ENCODE results near the gene DPYD. TPM values are rescaled to one million over a fixed set of nuclear protein-coding genes. Genes with fewer than 3 reads are reported as not detected.

Gene DPYD
- total RNA-seq, 2 experiments from 2014 or later: 62.9 to 63.5 TPM

DNA sequence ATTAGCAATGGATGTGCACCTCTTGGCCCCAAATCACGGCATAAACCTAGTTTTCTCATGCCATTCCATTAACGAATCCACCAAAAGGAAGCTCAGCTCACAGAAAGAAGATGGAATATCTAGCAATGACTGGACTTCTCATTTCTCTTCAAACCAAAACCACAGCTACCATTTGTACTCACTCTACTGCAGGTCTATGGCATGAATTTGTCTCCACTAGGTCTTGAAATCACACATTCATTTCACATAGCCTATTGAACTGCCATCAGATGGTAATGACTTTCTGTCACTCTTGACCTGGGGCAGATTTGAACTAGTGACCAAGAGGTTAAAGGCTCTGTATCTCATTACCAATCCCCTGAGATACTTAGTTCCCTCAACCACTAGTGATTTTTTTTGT lies 382.7 kb downstream of the DPYD start:
- ChIA-PET CTCF (no interaction called here), POLR2A (no interaction called here)
- no peak for DNase-seq
- Mint-ChIP-seq H3K9me3 (peaks cover 4% of the 10 kb centered on the region), H3K4me1 (peaks cover 5% of the 10 kb centered on the region), H3K36me3 (ENCODE audit: low read depth) (peaks cover 28% of the 10 kb centered on the region), H3K4me3 (no peak overlapping the region), H3K27me3 (no peaks in the 10 kb centered on the region), H3K27ac (no peak overlapping the region)

DNA sequence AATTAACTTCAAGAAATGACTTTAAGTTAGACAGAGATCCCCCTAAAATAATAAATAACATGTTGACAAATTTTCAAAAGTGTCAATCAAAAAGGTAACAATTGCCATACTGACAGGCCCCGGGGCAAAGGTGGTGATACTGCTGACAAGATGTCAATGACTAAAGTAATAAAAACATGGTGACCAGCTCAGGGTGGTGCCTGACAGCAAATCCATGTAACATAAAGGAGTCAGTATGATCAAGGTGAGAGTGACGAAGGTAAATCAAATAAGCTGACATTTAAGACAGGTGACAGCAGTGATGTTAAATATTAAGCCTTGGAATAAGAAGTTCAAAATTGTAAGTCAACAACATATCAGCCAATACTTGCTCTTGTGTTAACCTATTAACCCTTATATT lies 387.5 kb downstream of the DPYD start:
- POLR2A ChIA-PET: no interaction called here
- Mint-ChIP-seq H3K27me3 (no peaks in the 10 kb centered on the region), H3K4me1 (peaks cover 5% of the 10 kb centered on the region), H3K36me3 (ENCODE audit: low read depth) (peaks cover 27% of the 10 kb centered on the region), H3K9me3 (peaks cover 2% of the 10 kb centered on the region), H3K27ac (no peak overlapping the region), H3K4me3 (no peak overlapping the region)
- DNase-seq: no peak
- CTCF ChIA-PET: no interaction called here

DNA sequence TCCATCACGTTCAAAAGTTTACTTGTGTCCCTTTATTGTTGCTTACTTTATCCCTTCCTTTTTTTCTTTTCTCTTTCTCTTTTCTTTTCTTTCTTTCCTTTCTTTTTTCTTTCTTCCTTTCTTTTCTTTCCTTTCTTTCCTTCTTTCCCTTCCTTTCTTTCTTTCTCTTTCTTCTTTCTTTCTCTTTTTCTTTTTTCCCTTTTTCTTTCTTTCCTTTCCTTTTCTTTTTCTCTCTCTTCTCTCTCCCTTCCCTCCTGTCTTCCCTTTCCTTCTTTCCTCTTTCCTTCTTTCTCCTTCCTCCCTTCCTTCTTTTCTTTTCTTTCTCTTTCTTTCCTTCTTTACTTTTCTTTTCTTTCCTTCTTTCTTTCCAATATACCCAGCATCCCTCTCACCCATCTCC lies 391.2 kb downstream of the DPYD start:
- Mint-ChIP-seq H3K27me3 (no peaks in the 10 kb centered on the region), H3K4me3 (no peak overlapping the region), H3K36me3 (ENCODE audit: low read depth) (peaks cover 13% of the 10 kb centered on the region), H3K4me1 (no peaks in the 10 kb centered on the region), H3K9me3 (no peaks in the 10 kb centered on the region), H3K27ac (no peak overlapping the region)
- ChIA-PET POLR2A (no interaction called here), CTCF (no interaction called here)
- DNase-seq: no peak

- CTCF ChIA-PET: no interaction called here
- POLR2A ChIA-PET: no interaction called here
- Mint-ChIP-seq H3K9me3 (peaks cover 12% of the 10 kb centered on the region), H3K36me3 (ENCODE audit: low read depth) (peaks cover 18% of the 10 kb centered on the region), H3K4me1 (no peaks in the 10 kb centered on the region), H3K27me3 (no peaks in the 10 kb centered on the region), H3K27ac (no peak overlapping the region), H3K4me3 (no peak overlapping the region)
- DNase-seq: no peak
Observed at GRCh38 chr1:97524211-97524610, 396.6 kb downstream of the DPYD start.

DNA sequence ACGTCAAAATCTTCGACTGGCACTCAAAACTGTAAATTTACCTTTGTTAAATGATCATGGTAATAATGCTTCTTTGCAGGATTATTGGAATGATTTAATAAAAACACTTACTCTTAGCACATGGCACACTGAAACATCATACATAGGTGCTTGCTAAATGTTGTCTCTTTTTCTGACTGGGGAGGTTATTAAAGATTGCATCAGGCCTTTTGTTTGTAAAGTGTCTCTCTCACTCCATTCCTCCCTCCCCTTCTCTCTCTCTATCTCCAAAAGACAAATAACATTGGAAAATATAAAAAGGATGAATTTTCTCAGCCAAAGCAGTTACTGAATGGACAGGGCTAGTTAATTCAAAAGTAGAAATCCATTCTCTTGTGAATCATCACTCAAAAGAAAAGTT lies 404.2 kb downstream of the DPYD start:
- Mint-ChIP-seq H3K36me3 (ENCODE audit: low read depth) (peaks cover 13% of the 10 kb centered on the region), H3K9me3 (peaks cover 8% of the 10 kb centered on the region), H3K4me3 (no peak overlapping the region), H3K27me3 (no peaks in the 10 kb centered on the region), H3K4me1 (no peaks in the 10 kb centered on the region), H3K27ac (no peak overlapping the region)
- CTCF ChIA-PET: no interaction called here
- POLR2A ChIA-PET: no interaction called here
- no peak for DNase-seq

GRCh38 chr1:97508653-97509218 lies 412.1 kb downstream of the DPYD start:
- ChIA-PET POLR2A (no interaction called here), CTCF (no interaction called here)
- Mint-ChIP-seq H3K27ac (no peak overlapping the region), H3K4me3 (no peak overlapping the region), H3K36me3 (ENCODE audit: low read depth) (peaks cover 5% of the 10 kb centered on the region), H3K4me1 (no peaks in the 10 kb centered on the region), H3K27me3 (no peaks in the 10 kb centered on the region), H3K9me3 (peaks cover 2% of the 10 kb centered on the region)
- no peak for DNase-seq

GRCh38 chr1:97507863-97508262 lies 413.0 kb downstream of the DPYD start:
- Mint-ChIP-seq H3K27ac (no peak overlapping the region), H3K4me1 (no peaks in the 10 kb centered on the region), H3K27me3 (no peaks in the 10 kb centered on the region), H3K36me3 (ENCODE audit: low read depth) (peaks cover 5% of the 10 kb centered on the region), H3K9me3 (peaks cover 2% of the 10 kb centered on the region), H3K4me3 (no peak overlapping the region)
- ChIA-PET CTCF (no interaction called here), POLR2A (no interaction called here)
- DNase-seq: no peak

DNA sequence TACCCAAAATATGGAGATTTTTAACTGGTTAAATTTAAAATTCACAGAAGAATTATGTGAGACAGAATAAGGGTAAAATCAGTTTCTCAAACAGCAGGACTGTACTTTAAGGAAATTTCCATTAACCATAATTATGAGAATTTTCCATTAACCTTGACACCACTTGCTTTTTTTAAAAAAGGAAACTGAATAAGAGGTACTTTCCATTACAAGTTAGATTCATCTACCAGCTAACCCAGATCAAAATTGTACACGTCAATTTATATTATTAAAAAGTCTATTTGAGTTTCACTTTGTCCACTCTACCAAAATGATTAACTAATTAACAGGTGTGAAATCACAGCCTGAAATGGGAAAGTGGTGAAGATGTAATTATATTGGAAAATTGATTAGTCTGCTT lies 414.5 kb downstream of the DPYD start:
- no peak overlapping the region for H3K4me3 Mint-ChIP-seq
- POLR2A ChIA-PET: no interaction called here
- H3K27me3 Mint-ChIP-seq: no peaks in the 10 kb centered on the region
- no peak for DNase-seq
- peaks cover 5% of the 10 kb centered on the region for H3K36me3 Mint-ChIP-seq (ENCODE audit: low read depth)
- H3K9me3 Mint-ChIP-seq: peaks cover 2% of the 10 kb centered on the region
- H3K4me1 Mint-ChIP-seq: no peaks in the 10 kb centered on the region
- CTCF ChIA-PET: no interaction called here
- no peak overlapping the region for H3K27ac Mint-ChIP-seq

- POLR2A ChIA-PET: no interaction called here
- Mint-ChIP-seq H3K4me3 (no peak overlapping the region), H3K36me3 (ENCODE audit: low read depth) (peaks cover 5% of the 10 kb centered on the region), H3K27me3 (no peaks in the 10 kb centered on the region), H3K4me1 (no peaks in the 10 kb centered on the region), H3K27ac (no peak overlapping the region), H3K9me3 (peaks cover 2% of the 10 kb centered on the region)
- CTCF ChIA-PET: no interaction called here
- no peak for DNase-seq
Observed at GRCh38 chr1:97505816-97506215, 415.0 kb downstream of the DPYD start.

DNA sequence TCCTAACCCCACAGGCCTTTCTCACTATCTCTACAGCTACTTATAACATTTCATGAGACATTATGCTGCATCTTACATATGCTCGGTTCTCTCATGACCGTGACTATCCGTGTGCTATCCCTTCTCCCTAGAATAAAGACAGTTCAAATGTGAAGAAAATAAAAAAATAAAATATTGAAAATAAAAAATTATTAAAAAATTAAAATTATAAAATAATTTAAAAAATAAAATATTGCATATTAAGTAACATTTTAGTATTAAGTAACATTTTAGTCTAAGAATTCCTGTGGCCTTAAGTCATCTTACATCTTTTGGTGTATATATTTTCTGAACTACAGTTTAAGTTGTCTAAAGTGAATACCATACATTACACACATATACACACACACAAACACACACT lies 415.5 kb downstream of the DPYD start:
- Mint-ChIP-seq H3K36me3 (ENCODE audit: low read depth) (peaks cover 5% of the 10 kb centered on the region), H3K9me3 (peaks cover 2% of the 10 kb centered on the region), H3K27me3 (no peaks in the 10 kb centered on the region), H3K27ac (no peak overlapping the region), H3K4me3 (no peak overlapping the region), H3K4me1 (no peaks in the 10 kb centered on the region)
- no peak for DNase-seq
- ChIA-PET POLR2A (no interaction called here), CTCF (no interaction called here)

DNA sequence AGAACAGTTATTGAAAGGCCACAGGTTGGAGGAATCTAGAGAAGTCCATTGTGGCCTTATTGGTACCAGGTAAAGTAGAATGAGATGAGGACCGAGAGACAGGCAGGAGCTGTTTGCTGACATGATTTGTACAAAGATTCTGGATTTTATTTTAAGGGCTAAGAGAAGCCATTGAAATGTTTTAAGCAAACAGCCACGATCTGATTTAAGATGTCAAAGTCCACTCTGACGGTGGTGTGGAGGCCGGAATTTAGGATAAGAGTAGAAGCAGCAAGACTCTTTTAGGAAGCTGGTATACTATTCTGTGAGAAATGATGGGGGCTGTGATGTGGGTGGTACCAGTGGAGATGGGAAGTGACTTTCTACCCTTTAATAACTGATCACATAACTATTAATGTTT lies 418.5 kb downstream of the DPYD start:
- CTCF ChIA-PET: no interaction called here
- peaks cover 2% of the 10 kb centered on the region for H3K36me3 Mint-ChIP-seq (ENCODE audit: low read depth)
- no peak for DNase-seq
- H3K27me3 Mint-ChIP-seq: no peaks in the 10 kb centered on the region
- no peak overlapping the region for H3K4me3 Mint-ChIP-seq
- H3K9me3 Mint-ChIP-seq: no peaks in the 10 kb centered on the region
- no peak overlapping the region for H3K27ac Mint-ChIP-seq
- no peaks in the 10 kb centered on the region for H3K4me1 Mint-ChIP-seq
- POLR2A ChIA-PET: no interaction called here

- no peak overlapping the region for H3K4me3 Mint-ChIP-seq
- ChIA-PET POLR2A (no interaction called here), CTCF (no interaction called here)
- H3K36me3 Mint-ChIP-seq (ENCODE audit: low read depth): peaks cover 2% of the 10 kb centered on the region
- no peak overlapping the region for H3K27ac Mint-ChIP-seq
- no peaks in the 10 kb centered on the region for H3K9me3 Mint-ChIP-seq
- H3K4me1 Mint-ChIP-seq: no peaks in the 10 kb centered on the region
- no peaks in the 10 kb centered on the region for H3K27me3 Mint-ChIP-seq
- DNase-seq: no peak
Observed at GRCh38 chr1:97501628-97502027, 419.2 kb downstream of the DPYD start.

DNA sequence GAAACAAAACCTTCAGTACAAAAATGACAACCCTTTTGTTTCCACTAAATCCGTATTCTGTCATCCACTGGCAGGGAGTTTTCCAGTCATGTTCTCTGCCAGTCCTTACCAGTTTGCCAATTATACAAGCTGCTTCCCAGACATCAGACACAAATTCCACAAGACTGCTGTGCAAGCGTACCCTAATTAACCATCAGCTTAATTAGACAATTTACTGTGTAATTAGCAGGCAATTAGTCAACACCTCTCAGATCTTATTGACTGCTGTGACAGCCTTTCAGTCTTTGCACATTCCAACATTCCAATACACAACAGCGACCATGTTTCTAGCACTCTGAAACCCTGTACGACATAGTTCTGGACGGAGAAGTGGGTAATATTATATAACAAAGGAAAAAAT lies 420.1 kb downstream of the DPYD start:
- no peak for DNase-seq
- CTCF ChIA-PET: no interaction called here
- Mint-ChIP-seq H3K4me1 (no peaks in the 10 kb centered on the region), H3K9me3 (no peaks in the 10 kb centered on the region), H3K4me3 (no peak overlapping the region), H3K36me3 (ENCODE audit: low read depth) (peaks cover 2% of the 10 kb centered on the region), H3K27me3 (no peaks in the 10 kb centered on the region), H3K27ac (no peak overlapping the region)
- POLR2A ChIA-PET: no interaction called here

GRCh38 chr1:97499667-97500066 lies 421.2 kb downstream of the DPYD start:
- Mint-ChIP-seq H3K36me3 (ENCODE audit: low read depth) (no peaks in the 10 kb centered on the region), H3K4me3 (no peak overlapping the region), H3K27me3 (no peaks in the 10 kb centered on the region), H3K4me1 (no peaks in the 10 kb centered on the region), H3K27ac (no peak overlapping the region), H3K9me3 (no peaks in the 10 kb centered on the region)
- POLR2A ChIA-PET: no interaction called here
- CTCF ChIA-PET: no interaction called here
- no peak for DNase-seq

DNA sequence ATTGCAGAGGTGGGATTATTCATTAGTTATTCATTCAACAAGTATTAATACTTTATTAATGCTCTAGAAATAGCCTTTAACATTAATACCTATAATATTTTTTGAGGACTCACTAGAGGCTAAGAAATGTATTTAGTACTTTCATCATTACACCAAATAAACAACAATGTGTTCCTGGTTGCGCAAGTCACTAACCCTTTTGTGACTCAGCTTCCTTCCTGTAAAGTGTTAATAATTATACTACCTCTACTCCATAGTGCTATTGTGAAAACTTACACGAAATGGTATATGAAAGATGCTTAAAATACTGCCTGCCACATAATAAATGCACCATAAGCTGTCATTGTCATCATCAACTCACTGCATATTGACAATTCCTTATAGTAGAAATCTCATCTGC lies 431.0 kb downstream of the DPYD start:
- Mint-ChIP-seq H3K9me3 (no peaks in the 10 kb centered on the region), H3K36me3 (ENCODE audit: low read depth) (no peaks in the 10 kb centered on the region)

More for the DNA sequence above, 431.0 kb downstream of the DPYD start:
- no peak overlapping the region for H3K27ac Mint-ChIP-seq
- no peak overlapping the region for H3K4me3 Mint-ChIP-seq
- ChIA-PET CTCF (no interaction called here), POLR2A (no interaction called here)
- no peaks in the 10 kb centered on the region for H3K27me3 Mint-ChIP-seq
- peaks cover 5% of the 10 kb centered on the region for H3K4me1 Mint-ChIP-seq
- DNase-seq: no peak

Measured in activated CD4-positive, alpha-beta T cell treated with anti-CD3 and anti-CD28 coated beads, Interleukin-2, amount 10 ng/mL, durations not matched to agents 7 days and 5 days (primary cell).